Trophoblast cell (in vitro differentiated cells and primary cell): ENCODE measurements around the gene MT1A.

Experiments
- DNase-seq, 2 donors: peaks; one replicate each; pipeline ENCODE4 v3.0.0-alpha.2; 2016
- H2AFZ ChIP-seq: 2 replicates; pipeline ENCODE4 v1.6.1; 2013; ENCODE audit warnings: low read length, moderate library complexity, mild to moderate bottlenecking; ENCODE audit not compliant: insufficient read depth, poor library complexity
- H2AK5ac ChIP-seq: 2 replicates; pipeline ENCODE4 v1.6.1; 2013; ENCODE audit warnings: mild to moderate bottlenecking, low read length
- H2BK120ac ChIP-seq: 2 replicates; pipeline ENCODE4 v1.6.1; 2013; ENCODE audit warnings: low read length, mild to moderate bottlenecking, moderate library complexity; ENCODE audit not compliant: insufficient read depth, poor library complexity
- H2BK12ac ChIP-seq: 2 replicates; pipeline ENCODE4 v1.6.1; 2013; ENCODE audit warnings: mild to moderate bottlenecking, low read length, moderate library complexity
- H2BK5ac ChIP-seq: 2 replicates; pipeline ENCODE4 v1.6.1; 2013; ENCODE audit warnings: low read length, low read depth, moderate library complexity, mild to moderate bottlenecking; ENCODE audit not compliant: poor library complexity
- H3K14ac ChIP-seq: 2 replicates; pipeline ENCODE4 v1.6.1; 2013; ENCODE audit warnings: mild to moderate bottlenecking, low read length
- H3K18ac ChIP-seq: 2 replicates; pipeline ENCODE4 v1.6.1; 2013; ENCODE audit warnings: mild to moderate bottlenecking, low read length
- H3K23ac ChIP-seq: 2 replicates; pipeline ENCODE4 v1.6.1; 2013; ENCODE audit warnings: low read length
- H3K27ac ChIP-seq: 2 replicates; pipeline ENCODE4 v1.5.1; 2013; ENCODE audit warnings: low read depth, mild to moderate bottlenecking, inconsistent platforms, low read length, moderate library complexity
- H3K27me3 ChIP-seq: 2 replicates; pipeline ENCODE4 v1.6.1; 2013; ENCODE audit warnings: inconsistent platforms, mild to moderate bottlenecking, low read length, moderate library complexity; ENCODE audit not compliant: insufficient read depth
- H3K36me3 ChIP-seq, 2 experiments: 1 replicate in 1 of 2; 2 replicates in 1 of 2; pipeline ENCODE4 v1.6.1; 2013; ENCODE audit warnings: low read length in 2 of 2, mild to moderate bottlenecking in 2 of 2, moderate library complexity in 1 of 2; ENCODE audit not compliant: insufficient read depth in 2 of 2, control insufficient read depth in 1 of 2
- H3K4ac ChIP-seq: 2 replicates; pipeline ENCODE4 v1.6.1; 2013; ENCODE audit warnings: low read depth, mild to moderate bottlenecking, low read length, moderate library complexity
- H3K4me1 ChIP-seq, 2 experiments: 1 replicate in 1 of 2; 2 replicates in 1 of 2; pipeline ENCODE4 v1.6.1; 2013; ENCODE audit warnings: low read length in 2 of 2, mild to moderate bottlenecking in 2 of 2, moderate library complexity in 1 of 2; ENCODE audit not compliant: insufficient read depth in 2 of 2, control insufficient read depth in 1 of 2
- H3K4me2 ChIP-seq: 2 replicates; pipeline ENCODE4 v1.6.1; 2013; ENCODE audit warnings: inconsistent platforms, mild to moderate bottlenecking, low read length, moderate library complexity
- H3K4me3 ChIP-seq: 2 replicates; pipeline ENCODE4 v1.5.1; 2013; ENCODE audit warnings: mild to moderate bottlenecking, low read depth, low read length, inconsistent platforms
- H3K79me1 ChIP-seq: one replicate; pipeline ENCODE4 v1.6.1; 2013; ENCODE audit warnings: low read length
- H3K79me2 ChIP-seq: 2 replicates; pipeline ENCODE4 v1.6.1; 2013; ENCODE audit warnings: low read length, mild to moderate bottlenecking; ENCODE audit not compliant: control insufficient read depth, insufficient read depth, poor library complexity
- H3K9ac ChIP-seq: 2 replicates; pipeline ENCODE4 v1.6.1; 2013; ENCODE audit warnings: mild to moderate bottlenecking, low read length
- H3K9me3 ChIP-seq: 2 replicates; pipeline ENCODE4 v1.6.1; 2013; ENCODE audit warnings: low read depth, mild to moderate bottlenecking, control low read depth, inconsistent platforms, low read length; ENCODE audit not compliant: insufficient read depth
- H4K12ac ChIP-seq: 2 replicates; pipeline ENCODE4 v1.6.1; 2013; ENCODE audit warnings: low read depth, mild to moderate bottlenecking, low read length, moderate library complexity
- H4K8ac ChIP-seq: 2 replicates; pipeline ENCODE4 v1.6.1; 2013; ENCODE audit warnings: low read depth, mild to moderate bottlenecking, low read length, moderate library complexity
- H4K91ac ChIP-seq: one replicate; pipeline ENCODE4 v1.6.1; 2013; ENCODE audit warnings: low read depth, mild to moderate bottlenecking, low read length, moderate library complexity
- WGBS: extraction: QIAGEN DNeasy Blood & Tissue Kit; methylation state at CpG from one replicate; pipeline ENCODE4 v1.1.7; 2013; ENCODE audit warnings: missing lambda C conversion rate; ENCODE audit not compliant: insufficient read length, insufficient coverage; ENCODE audit errors: extremely low coverage; 5-methylcytosine and 5-hydroxymethylcytosine counted together

MT1A gene

DNA sequence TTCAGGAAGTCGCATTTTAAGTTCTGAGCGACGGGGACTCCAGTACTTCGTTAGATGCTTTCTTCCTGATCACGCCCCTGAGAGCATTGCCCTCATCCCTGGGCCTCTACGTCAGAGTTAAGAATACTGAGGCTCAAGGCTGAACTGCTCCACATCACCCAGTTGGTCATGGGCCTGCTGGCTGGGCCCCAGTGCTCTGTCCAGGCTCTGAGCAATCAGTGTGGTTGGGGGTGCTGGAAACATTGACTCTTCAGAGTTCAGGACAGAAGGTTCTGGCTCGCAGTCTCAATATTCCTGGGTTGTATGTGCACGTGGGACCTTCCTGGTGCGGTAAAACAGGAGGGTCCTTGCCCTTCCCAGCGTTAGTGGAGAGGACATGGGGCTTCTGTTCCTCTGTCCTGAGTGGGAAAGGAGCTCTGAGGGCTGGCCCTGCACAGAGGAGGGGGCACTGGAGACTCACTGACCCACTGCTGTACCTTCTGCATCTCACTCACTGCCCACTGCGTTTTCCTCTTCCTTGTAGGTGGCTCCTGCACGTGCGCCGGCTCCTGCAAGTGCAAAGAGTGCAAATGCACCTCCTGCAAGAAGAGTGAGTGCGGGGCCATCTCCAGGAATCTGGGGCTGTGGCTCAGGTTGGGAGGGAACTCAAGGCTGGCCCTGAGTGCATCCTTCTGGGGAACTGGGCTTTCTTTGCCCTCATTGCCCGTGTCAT, 12.4 kb upstream of the MT1A start:
- no peak overlapping the region for H2BK12ac ChIP-seq
- H3K36me3 ChIP-seq: no peaks in the 10 kb centered on the region
- no peak overlapping the region for H3K27ac ChIP-seq
- H3K18ac ChIP-seq: no peak overlapping the region
- no peak overlapping the region for H3K14ac ChIP-seq
- H3K27me3 ChIP-seq: peaks cover 23% of the 10 kb centered on the region
- no peak overlapping the region for H4K91ac ChIP-seq
- peaks cover 12 to 20% of the 10 kb centered on the region in 2 experiments for H3K4me1 ChIP-seq
- no peak overlapping the region for H2AFZ ChIP-seq
- peaks cover 1% of the 10 kb centered on the region for H3K79me1 ChIP-seq
- no peak for DNase-seq
- H3K4me2 ChIP-seq: peak overlapping the region; percentile 79
- peaks cover 10% of the 10 kb centered on the region for H3K9me3 ChIP-seq
- no peak overlapping the region for H2BK120ac ChIP-seq
- H2AK5ac ChIP-seq: no peak overlapping the region
- no peak overlapping the region for H2BK5ac ChIP-seq
- no CpG with 5 or more reads among the region's 16 CpGs for WGBS
- peak overlapping the region; percentile 17 for H4K8ac ChIP-seq
- no peaks in the 10 kb centered on the region for H3K79me2 ChIP-seq
- no peak overlapping the region for H3K23ac ChIP-seq
- no peak overlapping the region for H3K9ac ChIP-seq
- no peak overlapping the region for H3K4me3 ChIP-seq
- no peak overlapping the region for H4K12ac ChIP-seq
- no peak overlapping the region for H3K4ac ChIP-seq

GRCh38 chr16:56626685-56627084, 11.8 kb upstream of the MT1A start:
- H3K79me2 ChIP-seq: no peaks in the 10 kb centered on the region
- DNase-seq: no peak
- H3K18ac ChIP-seq: no peak overlapping the region
- no peak overlapping the region for H3K23ac ChIP-seq
- H3K9me3 ChIP-seq: peaks cover 11% of the 10 kb centered on the region
- H3K9ac ChIP-seq: no peak overlapping the region
- H4K91ac ChIP-seq: no peak overlapping the region
- no CpG with 5 or more reads among the region's 7 CpGs for WGBS
- peaks cover 29% of the 10 kb centered on the region for H3K27me3 ChIP-seq
- H3K14ac ChIP-seq: no peak overlapping the region
- H3K4me3 ChIP-seq: no peak overlapping the region
- no peaks in the 10 kb centered on the region for H3K36me3 ChIP-seq
- no peak overlapping the region for H3K4ac ChIP-seq
- peaks cover 12 to 20% of the 10 kb centered on the region in 2 experiments for H3K4me1 ChIP-seq
- no peak overlapping the region for H2BK5ac ChIP-seq
- no peak overlapping the region for H2BK12ac ChIP-seq
- H3K4me2 ChIP-seq: no peak overlapping the region
- no peak overlapping the region for H4K8ac ChIP-seq
- no peak overlapping the region for H3K27ac ChIP-seq
- H4K12ac ChIP-seq: no peak overlapping the region
- peaks cover 1% of the 10 kb centered on the region for H3K79me1 ChIP-seq
- no peak overlapping the region for H2AFZ ChIP-seq
- no peak overlapping the region for H2BK120ac ChIP-seq
- H2AK5ac ChIP-seq: no peak overlapping the region

DNA sequence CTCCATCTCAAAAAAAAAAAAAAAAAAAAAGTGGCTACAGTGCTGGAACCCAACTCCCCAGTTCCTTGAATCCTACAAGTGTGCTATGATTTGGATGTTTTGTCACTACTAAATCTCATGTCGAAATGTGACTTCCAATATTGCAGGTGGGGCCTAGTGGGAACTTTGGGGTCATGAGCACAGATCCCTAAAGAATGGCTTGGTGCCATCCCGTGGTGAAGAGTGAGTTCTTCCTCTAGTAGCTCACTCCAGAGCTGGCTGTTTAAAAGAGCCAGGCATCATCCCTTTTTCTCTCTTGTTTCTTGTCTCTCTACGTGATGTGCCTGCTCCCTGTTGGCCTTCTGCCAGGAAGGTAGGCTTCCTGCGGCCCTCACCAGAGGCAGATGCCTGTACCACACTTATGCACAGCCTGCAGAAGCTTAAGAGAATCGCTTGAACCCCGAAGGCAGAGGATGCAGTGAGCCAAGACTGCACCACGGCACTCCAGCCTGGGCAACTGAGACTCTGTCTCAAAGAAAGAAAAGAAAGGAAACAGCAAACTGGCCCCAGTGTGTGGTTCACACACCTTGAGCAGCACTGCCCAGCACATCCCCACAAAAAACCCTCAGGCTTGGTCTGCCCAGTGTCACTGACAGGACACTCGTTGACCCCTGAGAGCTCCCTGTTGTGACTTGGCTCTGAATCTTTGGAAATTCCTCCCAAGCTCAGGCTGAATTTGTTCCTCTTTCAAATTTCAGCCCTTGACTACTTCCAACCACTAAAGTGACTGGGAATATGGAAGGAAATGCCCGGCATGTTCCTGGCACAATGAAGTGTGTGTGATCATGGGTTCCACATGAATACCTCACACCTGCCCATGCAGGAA, 9.7 kb upstream of the MT1A start:
- Histone ChIP-seq H3K14ac (no peak overlapping the region), H3K4me3 (no peak overlapping the region), H3K4me1 (peaks cover 12 to 24% of the 10 kb centered on the region in 2 experiments), H3K23ac (no peak overlapping the region), H3K27ac (no peak overlapping the region), H3K4me2 (no peak overlapping the region), H4K8ac (no peak overlapping the region), H4K12ac (no peak overlapping the region), H3K79me1 (peaks cover 1% of the 10 kb centered on the region), H2AK5ac (no peak overlapping the region), H2BK12ac (no peak overlapping the region), H3K36me3 (no peaks in the 10 kb centered on the region), H4K91ac (no peak overlapping the region), H2AFZ (no peak overlapping the region), H3K79me2 (no peaks in the 10 kb centered on the region), H3K4ac (no peak overlapping the region), H3K18ac (no peak overlapping the region), H3K27me3 (peaks cover 48% of the 10 kb centered on the region), H2BK120ac (no peak overlapping the region), H2BK5ac (no peak overlapping the region), H3K9me3 (peaks cover 13% of the 10 kb centered on the region), H3K9ac (no peak overlapping the region)
- DNase-seq: no peak
- no CpG with 5 or more reads among the region's 9 CpGs for WGBS

- H3K27ac ChIP-seq: no peak overlapping the region
- H3K23ac ChIP-seq: no peak overlapping the region
- no peak overlapping the region for H2BK5ac ChIP-seq
- no peak overlapping the region for H2AFZ ChIP-seq
- no peak overlapping the region for H2BK120ac ChIP-seq
- no peak for DNase-seq
- no peak overlapping the region for H2AK5ac ChIP-seq
- no CpG with 5 or more reads among the region's 3 CpGs for WGBS
- no peaks in the 10 kb centered on the region for H3K36me3 ChIP-seq
- H3K4me1 ChIP-seq: peaks cover 12 to 24% of the 10 kb centered on the region in 2 experiments
- H3K9me3 ChIP-seq: peaks cover 13% of the 10 kb centered on the region
- H2BK12ac ChIP-seq: no peak overlapping the region
- H3K18ac ChIP-seq: no peak overlapping the region
- H3K4me3 ChIP-seq: no peak overlapping the region
- H4K91ac ChIP-seq: no peak overlapping the region
- no peak overlapping the region for H4K8ac ChIP-seq
- peaks cover 1% of the 10 kb centered on the region for H3K79me1 ChIP-seq
- H3K79me2 ChIP-seq: no peaks in the 10 kb centered on the region
- H3K14ac ChIP-seq: no peak overlapping the region
- H3K4ac ChIP-seq: no peak overlapping the region
- no peak overlapping the region for H4K12ac ChIP-seq
- H3K27me3 ChIP-seq: peaks cover 55% of the 10 kb centered on the region
- no peak overlapping the region for H3K9ac ChIP-seq
- no peak overlapping the region for H3K4me2 ChIP-seq
Observed at GRCh38 chr16:56629531-56629930, 8.9 kb upstream of the MT1A start.
